Activated T-cell treated with anti-CD3 and anti-CD28 coated beads, Interleukin-2, amount 50 U/mL, for 4 hours (primary cell): ENCODE measurements around the gene MPC1. TPM values are rescaled to one million over a fixed set of nuclear protein-coding genes. Genes with fewer than 3 reads are reported as not detected.
A peak's percentile ranks its signal among the peaks of the same experiment; 100 is the strongest.

Experiments
- ATAC-seq, 2 donors: fragments of 200-7000 bp; cut with Tn5 transposase; one replicate each; pipeline ENCODE4 v1.10.0; 2021
- DNase-seq: peaks from one replicate; pipeline ENCODE4 v3.0.0-alpha.2; 2020
- H3K27me3 Mint-ChIP-seq: one replicate; pipeline ENCODE4 v1.8.0; 2021; ENCODE audit warnings: low read depth, mixed read lengths
- H3K36me3 Mint-ChIP-seq: one replicate; pipeline ENCODE4 v1.8.0; 2022; ENCODE audit warnings: mixed read lengths; ENCODE audit not compliant: insufficient read depth
- H3K4me1 Mint-ChIP-seq: one replicate; pipeline ENCODE4 v1.8.0; 2021; ENCODE audit warnings: low read depth, mixed read lengths
- H3K4me3 Mint-ChIP-seq: one replicate; pipeline ENCODE4 v1.8.0; 2021; ENCODE audit warnings: mild to moderate bottlenecking, moderate library complexity, mixed read lengths
- H3K9me3 Mint-ChIP-seq: one replicate; pipeline ENCODE4 v1.8.0; 2021; ENCODE audit warnings: mixed read lengths
- total RNA-seq, 3 donors: library from RNA; stranded (reverse); gene quantifications; one replicate each; pipeline ENCODE4 v1.2.1, GENCODE V29; 2021

Gene MPC1
- total RNA-seq, 3 donors from 2014 or later: 17.9 to 24.6 (median 24.0) TPM

DNA sequence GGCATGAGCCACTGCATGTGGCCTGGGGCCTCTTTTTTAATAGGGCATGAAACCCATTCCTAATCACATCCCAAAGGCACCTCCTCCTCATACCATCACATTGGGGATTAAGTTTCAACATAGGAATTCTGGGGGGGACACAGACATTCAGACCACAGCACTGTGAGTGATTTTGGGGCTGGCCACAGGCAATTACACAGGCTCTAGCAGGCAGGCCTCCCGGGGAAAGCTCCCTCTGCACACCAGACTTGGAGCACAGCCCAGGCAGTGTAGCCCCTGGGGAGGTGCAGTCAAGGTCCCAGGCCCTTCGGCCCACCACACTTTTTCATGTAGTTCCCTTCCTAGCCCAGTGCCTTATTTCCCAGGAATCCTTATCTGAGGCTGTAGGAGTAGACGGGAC lies 45.9 kb downstream of the MPC1 start:
- DNase-seq: no peak
- H3K9me3 Mint-ChIP-seq: no peaks in the 10 kb centered on the region
- no peak overlapping the region for H3K4me3 Mint-ChIP-seq
- H3K36me3 Mint-ChIP-seq: peaks cover 25% of the 10 kb centered on the region
- H3K4me1 Mint-ChIP-seq: peaks cover 49% of the 10 kb centered on the region
- no peaks in the 10 kb centered on the region for H3K27me3 Mint-ChIP-seq
- ATAC-seq: no peak

DNA sequence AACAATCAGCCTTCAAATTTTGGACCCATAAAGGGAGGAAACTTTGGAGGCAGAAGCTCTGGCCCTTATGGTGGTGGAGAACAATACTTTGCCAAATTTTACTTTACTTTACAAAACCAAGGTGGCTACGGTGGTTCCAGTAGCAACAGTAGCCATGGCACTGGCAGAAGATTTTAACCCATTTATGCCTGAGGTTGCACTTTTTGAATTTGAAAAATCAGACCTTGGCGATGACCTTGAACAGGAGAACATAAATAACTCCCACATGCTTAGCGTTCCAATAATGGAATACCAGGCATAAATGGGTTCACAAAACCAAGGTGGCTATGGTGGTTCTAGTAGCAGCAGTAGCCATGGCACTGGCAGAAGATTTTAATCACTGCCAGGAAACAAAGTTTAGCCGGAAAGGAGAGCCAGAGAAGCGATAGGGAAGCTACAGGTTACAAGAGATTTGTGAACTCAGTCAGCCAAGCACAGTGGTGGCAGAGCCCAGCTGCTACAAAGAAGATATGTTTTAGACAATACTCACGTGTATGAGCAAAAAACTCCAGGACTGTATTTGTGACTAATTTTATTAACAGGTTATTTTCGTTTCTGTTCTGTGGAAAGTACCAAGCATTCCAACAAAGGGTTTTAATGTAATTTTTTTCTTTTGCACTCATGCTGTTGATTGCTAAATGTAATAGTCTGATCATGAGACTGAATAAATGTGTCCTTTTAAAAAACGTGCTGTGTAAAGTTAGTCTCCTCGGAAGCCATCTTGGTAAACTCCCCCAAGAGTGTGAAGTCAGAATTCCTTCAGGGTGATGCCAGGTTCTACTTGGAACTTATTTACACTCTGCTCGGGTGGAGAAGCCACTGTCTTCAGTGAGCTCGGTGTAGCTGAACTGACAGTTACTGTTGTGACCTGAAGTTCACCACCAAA lies 47.1 kb downstream of the MPC1 start:
- peak in 1 of 2 donors; percentile 19 for ATAC-seq
- DNase-seq: no peak
- peaks cover 47% of the 10 kb centered on the region for H3K4me1 Mint-ChIP-seq
- no peaks in the 10 kb centered on the region for H3K27me3 Mint-ChIP-seq
- no peaks in the 10 kb centered on the region for H3K9me3 Mint-ChIP-seq
- H3K36me3 Mint-ChIP-seq: peaks cover 24% of the 10 kb centered on the region
- no peak overlapping the region for H3K4me3 Mint-ChIP-seq

DNA sequence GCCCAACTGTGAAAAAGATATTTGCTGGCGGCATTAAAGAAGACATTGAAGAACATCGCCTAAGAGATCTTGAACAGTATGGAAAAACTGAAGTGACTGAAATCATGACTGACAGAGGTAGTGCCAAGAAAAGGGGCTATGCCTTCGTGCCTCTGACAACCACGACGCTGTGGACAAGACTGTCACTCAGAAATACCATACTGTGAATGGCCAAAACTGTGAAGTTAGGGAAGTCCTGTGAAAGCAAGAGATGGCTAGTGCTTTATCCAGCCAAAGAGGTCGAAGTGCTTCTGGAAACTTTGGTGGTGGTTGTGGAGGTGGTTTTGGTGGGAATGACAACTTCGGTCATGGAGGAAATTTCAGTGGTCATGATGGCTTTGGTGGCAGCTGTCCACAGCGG lies 47.9 kb downstream of the MPC1 start:
- DNase-seq (no peak), ATAC-seq (no peak)
- Mint-ChIP-seq H3K36me3 (peaks cover 24% of the 10 kb centered on the region), H3K9me3 (no peaks in the 10 kb centered on the region), H3K27me3 (no peaks in the 10 kb centered on the region), H3K4me3 (no peak overlapping the region), H3K4me1 (peaks cover 47% of the 10 kb centered on the region)

DNA sequence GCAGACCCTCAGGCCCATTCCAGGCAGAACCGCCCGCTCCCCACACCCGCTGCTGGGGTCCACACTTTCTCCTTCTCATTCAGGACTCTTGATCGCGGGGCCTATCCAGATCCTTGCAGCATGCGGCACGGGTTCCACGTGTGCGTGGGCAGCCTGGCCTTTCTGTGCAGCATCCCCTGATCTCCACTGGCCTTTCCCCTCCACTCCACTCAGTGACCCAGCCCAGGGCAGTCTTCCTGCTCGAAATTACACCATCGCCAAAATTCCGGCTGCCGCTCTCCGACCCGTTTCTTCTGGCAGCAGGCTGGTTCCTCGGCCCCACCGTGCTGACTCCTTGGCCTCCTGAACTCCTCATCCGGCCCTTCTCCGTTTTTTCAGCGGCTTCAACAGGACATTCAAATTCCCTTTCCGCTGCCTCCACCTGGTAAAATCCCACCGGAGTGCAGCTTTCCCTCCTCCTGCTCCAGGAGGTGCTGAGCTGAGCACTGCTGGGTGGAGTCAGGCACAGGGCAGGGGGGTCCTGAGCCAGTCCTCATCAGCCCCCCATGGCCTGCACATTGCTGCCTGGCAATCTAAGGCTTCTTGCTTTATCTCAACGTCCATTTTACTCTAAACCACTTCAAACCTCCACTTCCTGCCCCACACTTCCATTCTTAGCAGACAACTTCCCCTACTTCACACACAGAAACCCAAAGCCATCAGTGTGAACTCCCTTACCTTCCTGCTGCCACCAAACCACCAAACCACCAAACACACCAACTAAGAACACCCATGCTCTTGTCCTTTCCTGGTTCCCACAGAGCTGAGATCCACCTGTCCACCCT lies 49.4 kb downstream of the MPC1 start:
- Mint-ChIP-seq H3K9me3 (no peaks in the 10 kb centered on the region), H3K27me3 (no peaks in the 10 kb centered on the region), H3K4me3 (peak overlapping the region; percentile 46), H3K36me3 (peaks cover 30% of the 10 kb centered on the region), H3K4me1 (peaks cover 49% of the 10 kb centered on the region)
- DNase-seq (no peak), ATAC-seq (peak; percentile 75 to 80)

DNA sequence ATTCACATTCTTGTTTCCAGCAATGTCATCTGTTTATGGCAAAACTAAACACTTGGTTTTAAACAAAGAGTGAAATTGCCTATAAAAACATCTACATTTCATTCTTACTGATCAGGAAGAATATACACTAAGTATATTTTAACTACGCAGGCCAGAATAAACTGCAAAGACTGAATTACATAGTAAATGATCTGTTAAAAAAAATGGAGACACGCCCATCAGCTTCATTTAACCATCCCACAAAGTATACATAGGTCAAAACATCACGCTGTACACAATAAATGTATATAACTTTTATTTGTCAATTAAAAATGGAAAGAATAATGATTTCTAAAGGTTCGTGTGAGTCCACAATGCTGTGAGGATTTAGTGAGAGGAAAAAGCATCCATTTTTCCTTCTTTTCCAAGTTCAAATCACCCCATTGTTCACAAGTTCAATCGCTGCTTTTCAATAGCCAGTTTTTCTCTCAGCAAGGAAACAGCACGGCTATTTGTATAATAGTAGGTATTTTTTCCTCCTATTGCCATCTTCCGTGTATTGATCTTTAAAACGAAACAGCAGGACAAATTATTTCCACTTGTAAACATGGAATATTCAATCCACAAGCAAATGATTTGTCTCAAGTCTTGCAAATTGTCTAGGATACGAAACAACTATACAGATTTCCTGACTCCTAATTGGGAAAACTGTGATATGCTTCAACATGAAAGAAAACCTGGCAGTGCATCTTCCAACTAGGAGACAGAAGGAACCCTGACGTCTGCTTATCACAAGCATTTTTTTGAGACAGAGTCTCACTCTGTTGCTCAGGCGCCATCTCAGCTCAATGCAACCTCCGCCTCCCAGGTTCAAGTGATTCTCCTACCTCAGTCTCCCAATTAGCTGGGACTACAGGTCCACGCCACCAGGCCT lies 51.0 kb downstream of the MPC1 start:
- no peak for ATAC-seq
- no peak overlapping the region for H3K4me3 Mint-ChIP-seq
- DNase-seq: no peak
- no peaks in the 10 kb centered on the region for H3K27me3 Mint-ChIP-seq
- peaks cover 33% of the 10 kb centered on the region for H3K36me3 Mint-ChIP-seq
- H3K9me3 Mint-ChIP-seq: no peaks in the 10 kb centered on the region
- peaks cover 49% of the 10 kb centered on the region for H3K4me1 Mint-ChIP-seq

DNA sequence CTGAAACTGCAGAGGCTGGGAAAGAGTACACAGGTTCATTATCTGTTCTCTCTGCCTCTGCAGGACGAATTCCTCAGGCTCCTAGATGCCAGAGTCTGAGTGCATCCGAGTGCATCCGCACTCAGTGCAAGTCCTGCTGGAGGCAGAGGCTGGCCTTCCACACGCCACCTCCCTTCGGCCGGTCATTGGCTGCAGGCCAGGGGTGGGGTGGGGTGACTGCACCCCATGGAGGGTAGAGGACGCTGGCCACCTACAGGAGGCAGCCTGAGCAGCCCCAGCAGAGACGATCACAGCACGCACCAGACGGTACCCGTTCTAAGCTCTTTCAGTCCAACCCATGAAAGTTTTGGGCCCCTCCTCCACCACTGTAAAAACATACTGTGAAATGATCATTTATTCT lies 52.1 kb downstream of the MPC1 start:
- no peak for ATAC-seq
- DNase-seq: no peak
- no peaks in the 10 kb centered on the region for H3K9me3 Mint-ChIP-seq
- peaks cover 34% of the 10 kb centered on the region for H3K36me3 Mint-ChIP-seq
- H3K4me1 Mint-ChIP-seq: peaks cover 40% of the 10 kb centered on the region
- H3K4me3 Mint-ChIP-seq: no peak overlapping the region
- no peaks in the 10 kb centered on the region for H3K27me3 Mint-ChIP-seq

DNA sequence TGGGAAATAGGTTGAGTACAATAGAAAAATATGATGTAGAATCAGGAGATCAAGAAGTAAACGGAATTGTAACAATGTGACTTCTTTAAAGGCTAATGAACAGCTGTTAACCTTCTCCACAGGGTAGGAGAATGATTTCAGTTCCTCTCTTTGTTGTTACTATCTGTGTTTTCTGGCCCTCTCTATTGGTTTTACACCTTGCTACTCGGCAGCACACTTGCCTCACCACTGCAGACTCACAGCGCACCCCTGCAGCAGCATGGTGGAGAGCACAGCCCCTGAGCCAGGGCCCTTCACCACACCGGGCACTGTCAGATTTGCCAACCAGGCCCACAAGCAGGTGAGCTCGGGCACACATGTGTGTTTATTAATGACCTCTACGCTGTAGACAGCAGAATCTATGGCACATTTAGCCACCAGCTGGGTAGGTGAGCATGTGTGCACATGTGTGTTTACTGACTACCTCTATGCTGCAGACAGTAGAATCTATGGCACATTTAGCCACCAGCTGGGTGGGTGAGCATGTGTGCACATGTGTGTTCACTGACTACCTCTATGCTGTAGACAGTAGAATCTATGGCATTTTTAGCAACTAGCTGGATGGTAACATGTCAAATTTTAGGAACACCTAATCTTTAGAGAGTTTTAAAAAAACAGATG lies 57.2 kb downstream of the MPC1 start:
- no peak for DNase-seq
- H3K9me3 Mint-ChIP-seq: no peaks in the 10 kb centered on the region
- no peak overlapping the region for H3K4me3 Mint-ChIP-seq
- no peak for ATAC-seq
- H3K36me3 Mint-ChIP-seq: peaks cover 25% of the 10 kb centered on the region
- H3K4me1 Mint-ChIP-seq: peaks cover 4% of the 10 kb centered on the region
- no peaks in the 10 kb centered on the region for H3K27me3 Mint-ChIP-seq

DNA sequence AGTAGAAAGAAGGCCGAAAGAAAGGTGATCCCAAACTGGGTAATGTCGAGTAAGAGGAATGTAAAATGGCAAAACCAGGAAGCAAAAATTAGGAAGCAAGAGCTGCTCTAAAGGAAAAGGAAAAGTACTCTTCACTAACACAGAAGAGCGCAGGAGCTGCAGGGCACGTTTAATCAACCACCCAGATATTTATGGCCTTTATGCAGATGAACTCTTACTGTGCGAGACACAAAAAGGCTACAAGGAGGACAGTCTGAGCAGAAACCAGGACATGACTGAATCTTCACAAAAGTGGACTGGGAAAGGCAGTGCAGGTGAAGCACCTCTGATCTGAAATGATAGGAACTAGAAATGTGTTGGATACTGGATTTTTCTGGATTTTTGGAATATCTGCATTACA lies 59.3 kb downstream of the MPC1 start:
- Mint-ChIP-seq H3K4me3 (no peak overlapping the region), H3K27me3 (no peaks in the 10 kb centered on the region), H3K4me1 (peaks cover 2% of the 10 kb centered on the region), H3K9me3 (no peaks in the 10 kb centered on the region), H3K36me3 (peaks cover 18% of the 10 kb centered on the region)
- DNase-seq (no peak), ATAC-seq (no peak)

DNA sequence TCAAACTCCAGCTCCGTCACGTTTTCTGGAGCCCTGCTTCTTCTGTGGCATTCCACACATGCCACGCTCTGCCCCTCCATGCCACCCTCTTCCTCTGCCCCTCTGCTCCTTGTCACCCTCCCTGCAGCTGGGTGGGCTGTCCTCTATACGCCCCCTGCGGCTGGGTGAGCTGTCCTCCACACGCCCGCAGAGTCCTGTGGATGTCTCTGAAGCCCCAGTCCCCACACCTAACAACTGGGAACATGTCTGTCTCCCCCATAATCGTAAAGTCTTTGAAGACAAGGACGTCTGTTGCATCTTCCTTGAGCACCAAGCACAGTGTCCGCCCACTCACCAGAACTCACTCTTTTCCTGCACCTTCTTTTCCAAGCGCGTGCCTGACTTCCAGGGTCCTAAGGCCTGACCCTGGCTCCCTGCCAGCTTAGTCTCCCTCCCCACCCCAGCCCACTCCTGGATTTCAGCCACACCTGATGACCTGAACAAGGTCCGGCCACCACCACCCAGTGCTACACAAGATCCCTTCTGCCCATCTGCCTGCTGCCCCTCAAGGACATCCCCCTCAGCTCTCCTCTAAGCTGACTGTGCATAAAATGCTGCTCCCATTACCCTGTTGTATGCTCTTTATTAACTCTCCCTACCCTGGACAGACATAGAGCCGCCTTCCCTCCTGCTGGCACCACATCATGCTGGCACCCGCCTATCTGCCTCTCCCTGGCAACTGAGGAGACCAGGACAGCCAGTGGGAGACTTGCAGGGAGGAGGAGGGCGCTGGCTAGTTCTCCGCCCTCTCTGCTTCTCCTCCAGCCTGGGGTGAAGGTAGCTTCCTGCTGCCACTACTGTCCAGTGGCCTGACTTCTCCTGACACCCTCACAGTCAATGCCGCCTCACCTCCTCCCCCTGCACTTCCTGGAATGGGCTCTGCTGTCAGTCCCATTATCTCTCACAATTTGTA lies 63.8 kb downstream of the MPC1 start:
- no peaks in the 10 kb centered on the region for H3K9me3 Mint-ChIP-seq
- ATAC-seq (no peak), DNase-seq (no peak)
- H3K27me3 Mint-ChIP-seq: no peaks in the 10 kb centered on the region
- no peaks in the 10 kb centered on the region for H3K4me1 Mint-ChIP-seq
- H3K36me3 Mint-ChIP-seq: peaks cover 6% of the 10 kb centered on the region
- no peak overlapping the region for H3K4me3 Mint-ChIP-seq

DNA sequence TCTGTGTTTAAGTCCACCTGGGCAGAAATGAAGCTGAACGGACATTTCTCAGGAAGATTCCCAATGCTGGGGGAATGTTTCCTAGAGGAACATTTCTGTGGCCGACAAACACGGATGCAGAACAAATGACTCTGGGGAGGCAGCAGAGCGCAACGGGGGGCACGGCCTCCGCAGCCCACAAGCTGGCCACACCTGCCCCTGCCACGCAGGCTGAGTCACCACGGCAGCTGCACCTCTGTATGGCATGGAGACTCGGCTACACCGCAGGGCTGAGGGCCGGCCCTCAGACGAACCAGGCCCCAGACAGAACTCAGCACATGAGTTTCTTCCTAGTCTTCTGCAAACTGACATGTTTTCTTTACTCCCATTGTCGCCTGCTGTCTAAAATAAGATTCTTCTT lies 64.5 kb downstream of the MPC1 start:
- Mint-ChIP-seq H3K27me3 (no peaks in the 10 kb centered on the region), H3K4me3 (no peak overlapping the region), H3K9me3 (no peaks in the 10 kb centered on the region), H3K36me3 (peaks cover 2% of the 10 kb centered on the region), H3K4me1 (no peaks in the 10 kb centered on the region)
- ATAC-seq (no peak), DNase-seq (no peak)

DNA sequence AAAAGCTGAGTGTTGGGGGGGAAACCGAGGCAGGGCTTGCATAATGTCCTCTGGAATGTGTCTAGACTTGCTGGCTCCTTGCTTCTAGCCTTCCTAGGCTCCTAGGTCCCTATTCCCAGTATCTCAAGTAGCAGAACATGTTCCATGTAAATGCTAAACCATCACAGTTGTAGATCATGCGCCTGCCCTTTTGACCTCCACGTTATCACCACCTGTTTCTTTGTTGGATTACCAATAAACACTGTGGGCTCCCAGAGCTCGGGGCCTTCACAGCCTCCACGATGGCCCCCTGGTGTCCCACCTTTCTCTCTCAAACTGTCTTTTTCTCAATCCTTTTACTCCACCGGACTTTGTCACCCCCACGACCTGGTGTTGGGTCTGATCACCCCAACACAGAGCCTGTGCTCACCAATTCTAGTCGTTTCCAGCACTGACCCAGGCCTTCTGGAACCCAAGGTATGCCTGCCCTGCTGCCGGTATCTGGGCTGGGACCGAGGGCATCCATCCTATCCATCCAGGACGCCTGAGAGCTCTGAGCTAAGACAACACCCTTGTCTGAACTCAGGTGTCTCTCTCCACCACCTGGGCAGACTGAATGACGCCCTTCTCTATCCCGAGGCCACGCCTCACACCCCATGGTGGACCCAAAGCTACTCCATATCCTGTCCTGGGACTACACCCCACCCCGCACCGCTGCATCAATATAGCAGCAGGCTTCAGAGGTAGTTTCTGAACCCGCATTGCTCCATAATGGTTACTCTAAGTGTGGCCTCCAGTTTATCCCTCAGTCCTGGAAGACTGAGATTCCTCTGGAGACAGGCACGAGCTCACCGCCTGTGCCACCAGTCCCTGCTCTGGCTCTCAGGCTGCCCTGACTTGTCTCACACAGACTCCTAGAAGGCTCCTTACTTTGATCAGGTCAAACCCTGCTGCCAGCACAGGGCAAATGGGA lies 65.2 kb downstream of the MPC1 start:
- ATAC-seq (no peak), DNase-seq (no peak)
- no peaks in the 10 kb centered on the region for H3K36me3 Mint-ChIP-seq
- no peaks in the 10 kb centered on the region for H3K9me3 Mint-ChIP-seq
- no peak overlapping the region for H3K4me3 Mint-ChIP-seq
- no peaks in the 10 kb centered on the region for H3K4me1 Mint-ChIP-seq
- no peaks in the 10 kb centered on the region for H3K27me3 Mint-ChIP-seq

DNA sequence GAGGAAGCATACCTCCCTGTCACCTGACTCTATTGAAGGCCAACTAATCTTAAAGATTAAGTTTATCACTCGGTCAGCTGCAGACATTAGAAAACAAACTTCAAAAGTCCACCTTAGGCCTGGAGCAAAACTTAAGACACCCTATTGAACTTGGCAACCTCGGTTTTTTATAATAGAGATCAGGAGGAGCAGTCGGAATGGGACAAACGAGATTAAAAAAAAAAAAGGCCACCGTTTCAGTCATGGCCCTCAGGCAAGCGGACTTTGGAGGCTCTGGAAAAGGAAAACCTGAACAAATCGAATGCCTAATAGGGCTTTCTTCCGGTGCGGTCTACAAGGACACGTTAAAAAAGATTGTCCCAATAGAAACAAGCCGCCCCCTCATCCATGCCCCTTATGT lies 67.3 kb downstream of the MPC1 start:
- Mint-ChIP-seq H3K27me3 (peaks cover 2% of the 10 kb centered on the region), H3K9me3 (no peaks in the 10 kb centered on the region), H3K36me3 (no peaks in the 10 kb centered on the region), H3K4me3 (no peak overlapping the region), H3K4me1 (no peaks in the 10 kb centered on the region)
- ATAC-seq (no peak), DNase-seq (no peak)
